AG09319 (cell line): ENCODE results near the gene BCCIP.

ENCODE experiments used
- DNase-seq: peaks from one replicate; pipeline ENCODE4 v3.0.0-alpha.2; 2010; ENCODE audit warnings: low read depth; ENCODE audit errors: extremely low read depth
- TF ChIP-seq, protein P1 (sequence below): IDR thresholded peaks from 2 replicates; pipeline ENCODE4 v1.5.1; 2011; ENCODE audit warnings: low read depth, mild to moderate bottlenecking, inconsistent platforms, low read length, moderate library complexity

BCCIP gene

DNA sequence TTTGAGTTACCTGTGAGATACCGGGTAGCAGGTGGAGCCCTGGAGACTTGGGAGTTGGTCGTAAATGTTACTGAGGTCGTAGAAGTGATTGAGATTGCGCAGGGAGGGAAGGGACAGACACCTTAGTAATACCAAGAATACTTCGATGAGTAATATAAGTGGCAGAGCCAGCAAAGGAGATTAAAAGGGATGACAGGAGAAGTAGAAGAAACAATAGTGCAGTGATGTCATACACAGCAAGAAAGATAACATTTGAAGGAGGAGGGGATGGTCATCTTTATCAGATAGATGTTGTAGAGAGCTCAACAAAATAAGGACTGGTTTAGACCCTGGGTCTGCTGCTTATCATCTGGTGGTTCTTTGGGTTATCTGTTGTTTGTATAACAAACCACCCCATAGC is 5.0 kb downstream of the BCCIP start:
- TF ChIP-seq, protein P1, sequence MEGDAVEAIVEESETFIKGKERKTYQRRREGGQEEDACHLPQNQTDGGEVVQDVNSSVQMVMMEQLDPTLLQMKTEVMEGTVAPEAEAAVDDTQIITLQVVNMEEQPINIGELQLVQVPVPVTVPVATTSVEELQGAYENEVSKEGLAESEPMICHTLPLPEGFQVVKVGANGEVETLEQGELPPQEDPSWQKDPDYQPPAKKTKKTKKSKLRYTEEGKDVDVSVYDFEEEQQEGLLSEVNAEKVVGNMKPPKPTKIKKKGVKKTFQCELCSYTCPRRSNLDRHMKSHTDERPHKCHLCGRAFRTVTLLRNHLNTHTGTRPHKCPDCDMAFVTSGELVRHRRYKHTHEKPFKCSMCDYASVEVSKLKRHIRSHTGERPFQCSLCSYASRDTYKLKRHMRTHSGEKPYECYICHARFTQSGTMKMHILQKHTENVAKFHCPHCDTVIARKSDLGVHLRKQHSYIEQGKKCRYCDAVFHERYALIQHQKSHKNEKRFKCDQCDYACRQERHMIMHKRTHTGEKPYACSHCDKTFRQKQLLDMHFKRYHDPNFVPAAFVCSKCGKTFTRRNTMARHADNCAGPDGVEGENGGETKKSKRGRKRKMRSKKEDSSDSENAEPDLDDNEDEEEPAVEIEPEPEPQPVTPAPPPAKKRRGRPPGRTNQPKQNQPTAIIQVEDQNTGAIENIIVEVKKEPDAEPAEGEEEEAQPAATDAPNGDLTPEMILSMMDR = no peak
- no peak for DNase-seq

DNA sequence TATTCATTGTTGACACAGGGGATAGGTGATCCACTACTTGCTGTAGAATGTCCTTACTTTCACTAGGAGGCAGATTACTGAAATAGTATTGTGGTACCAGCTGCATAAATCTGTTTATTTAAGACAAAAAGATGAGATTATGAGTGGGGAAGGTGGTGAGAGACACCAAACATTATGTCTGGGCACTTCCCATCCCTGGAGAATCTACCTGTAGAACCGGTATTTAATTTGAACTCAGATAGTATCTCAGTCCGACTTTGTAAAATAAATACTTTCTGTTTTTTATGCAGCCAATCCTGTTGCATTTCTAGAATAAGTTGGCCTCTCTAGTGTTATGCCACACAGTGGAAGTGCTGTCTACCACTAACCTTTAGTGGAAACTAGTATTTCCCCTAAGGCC is 13.4 kb downstream of the BCCIP start:
- DNase-seq = no peak
- TF ChIP-seq, protein P1 = no peak

DNA sequence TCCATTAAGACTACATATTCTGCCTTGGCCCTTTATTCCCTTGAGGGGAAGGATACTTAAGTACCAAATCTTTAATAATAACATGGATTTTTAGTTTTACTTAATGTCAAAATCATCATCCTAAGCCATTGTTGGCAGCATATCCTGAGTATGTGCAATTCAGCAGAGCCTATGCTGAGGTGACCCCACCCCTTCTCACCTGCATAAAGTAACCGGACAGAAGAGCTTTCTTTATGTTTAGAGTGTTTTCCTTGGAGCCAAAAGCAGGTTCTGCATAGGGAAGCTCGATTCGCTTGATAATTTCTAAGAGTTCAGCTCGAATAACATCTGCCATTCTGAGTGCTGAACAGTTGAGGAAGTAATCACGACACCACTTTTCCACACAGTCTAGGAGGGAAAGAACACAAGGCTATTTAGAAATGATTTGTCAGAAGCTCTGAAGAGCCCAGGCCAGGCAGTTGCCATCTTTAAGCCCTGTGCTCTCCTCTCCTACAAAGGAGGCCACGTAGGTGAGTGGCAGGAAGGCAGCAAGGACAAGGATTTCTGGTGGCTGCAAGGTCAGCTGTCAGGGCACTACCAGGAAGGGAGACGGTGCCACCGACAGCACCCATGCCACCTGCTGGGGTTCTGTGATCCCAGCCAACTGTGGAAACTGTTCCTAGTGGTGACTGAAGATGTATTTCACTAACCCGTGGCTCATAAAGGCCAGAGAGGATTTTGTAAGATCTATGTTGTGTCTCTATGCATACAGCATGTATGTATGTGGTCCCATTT is 15.6 kb downstream of the BCCIP start:
- DNase-seq = no peak
- TF ChIP-seq, protein P1 = no peak

DNA sequence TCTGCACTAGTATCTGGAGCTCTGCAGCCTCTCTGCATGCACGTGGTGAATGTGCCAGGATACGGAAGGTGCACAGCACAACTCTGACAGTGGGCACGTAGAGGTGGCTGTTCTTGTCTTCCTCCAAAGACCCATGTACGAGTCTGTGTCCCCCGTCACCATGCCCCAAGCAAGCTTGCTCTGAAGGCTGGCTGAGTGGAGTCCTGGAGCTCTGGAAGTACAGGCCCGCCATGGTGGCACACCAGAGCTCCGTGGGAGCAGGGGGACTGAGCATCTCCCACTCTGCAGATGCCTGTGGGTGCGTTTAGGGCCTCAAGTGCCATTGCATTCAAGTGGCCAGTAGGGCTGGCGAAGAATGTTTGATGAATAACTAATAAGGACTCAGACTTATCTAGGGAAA is 17.1 kb downstream of the BCCIP start:
- TF ChIP-seq, protein P1 = no peak
- DNase-seq = no peak

DNA sequence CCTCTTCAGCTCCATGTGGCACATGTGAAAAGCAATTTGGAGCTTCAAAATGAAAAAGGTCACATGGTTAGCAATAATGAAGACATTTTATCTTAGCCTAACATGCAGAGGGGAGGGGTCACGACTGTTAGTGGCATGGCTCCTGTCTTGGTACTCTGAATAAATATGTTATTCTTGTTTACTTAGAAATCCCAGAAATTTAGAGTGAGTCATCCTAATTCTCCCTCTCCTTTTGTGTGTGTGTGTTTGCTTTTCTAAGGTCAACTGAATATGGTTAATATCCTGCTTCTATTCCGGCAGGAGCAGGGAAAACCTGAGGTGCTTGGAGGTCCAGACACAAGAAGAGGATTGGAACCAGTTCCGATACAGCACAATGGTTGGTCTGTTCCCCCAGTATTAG is 17.6 kb downstream of the BCCIP start:
- no peak for DNase-seq
- TF ChIP-seq, protein P1 = no peak

DNA sequence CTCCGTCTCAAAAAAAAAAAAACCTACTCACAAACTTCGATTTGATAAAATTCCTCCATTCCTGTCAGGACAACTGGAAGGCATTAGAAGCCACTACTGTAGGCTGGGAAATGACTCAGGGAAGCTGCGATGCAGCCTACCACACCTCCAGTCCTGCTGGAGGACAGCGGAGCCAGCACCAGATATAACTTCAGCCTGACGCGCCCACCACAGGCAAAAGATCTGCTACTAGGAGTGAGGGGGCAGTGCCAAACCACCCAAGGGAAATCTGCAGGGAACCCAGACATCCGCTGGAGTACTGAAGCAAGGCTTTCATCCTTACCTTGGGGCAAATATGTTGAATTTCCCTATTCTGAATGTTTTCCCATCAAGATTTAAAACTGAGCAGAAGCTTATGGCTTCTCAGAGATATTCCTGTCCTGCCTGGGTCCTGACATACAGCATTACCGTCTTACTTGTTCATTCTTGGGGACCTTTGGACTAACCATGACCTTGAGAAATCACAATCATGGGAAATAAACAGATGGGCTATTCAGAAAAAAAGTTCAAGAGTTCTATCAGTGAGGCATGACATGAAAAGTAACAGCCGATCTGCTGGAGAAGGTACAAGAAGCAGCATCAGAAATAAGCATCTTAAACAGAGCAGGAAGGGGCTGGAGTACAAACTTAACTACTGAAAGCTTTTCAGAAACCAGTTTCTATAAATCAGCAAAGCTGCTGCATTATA is 20.4 kb downstream of the BCCIP start:
- TF ChIP-seq, protein P1 = no peak
- no peak for DNase-seq

DNA sequence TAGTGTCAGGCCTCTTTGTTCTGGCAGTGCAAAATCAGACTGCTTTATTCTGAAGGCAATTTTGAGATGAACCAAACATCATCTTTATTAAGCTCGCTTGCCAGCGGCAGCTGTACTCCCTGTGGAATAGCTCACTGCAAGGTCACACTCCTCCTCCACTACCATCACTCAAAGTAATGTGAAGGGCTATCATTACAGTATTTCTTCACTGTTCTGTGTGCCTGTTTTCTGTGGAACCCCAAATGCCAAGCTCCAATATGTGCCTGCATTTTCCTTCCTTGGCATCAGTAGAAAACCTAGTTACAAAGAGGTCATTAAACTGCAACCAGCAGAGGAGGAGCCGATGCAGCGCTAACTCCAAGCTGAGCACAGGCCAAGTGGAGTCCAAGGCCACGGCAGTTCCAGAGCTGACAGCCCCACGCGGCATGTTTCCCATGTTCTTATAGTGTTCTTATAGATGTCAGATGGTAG is 21.4 kb downstream of the BCCIP start:
- TF ChIP-seq, protein P1 = no peak
- no peak for DNase-seq
